ENCODE measurements around the gene ENPP1.

ENPP1 gene

GRCh38 chr6:131775886-131776285 is 31.9 kb upstream of the ENPP1 start:
- no peak for TF ChIP-seq CTCF (conservative IDR thresholded peaks at IDR 0.05)
- no peak for TF ChIP-seq ZFX (IDR thresholded peaks at IDR 0.05)
- no peak overlapping the region for H3K27ac ChIP-seq

- no peak overlapping the region for H3K27ac ChIP-seq
- no peak for TF ChIP-seq CTCF (conservative IDR thresholded peaks at IDR 0.05)
- TF ChIP-seq ZFX (IDR thresholded peaks at IDR 0.05) = no peak
Observed at GRCh38 chr6:131776985-131777384, 30.8 kb upstream of the ENPP1 start.

- no peak overlapping the region for H3K27ac ChIP-seq
- TF ChIP-seq ZFX (IDR thresholded peaks at IDR 0.05) = no peak
- TF ChIP-seq CTCF (conservative IDR thresholded peaks at IDR 0.05) = no peak
Observed at GRCh38 chr6:131778169-131778568, 29.7 kb upstream of the ENPP1 start.

- no peak overlapping the region for H3K27ac ChIP-seq
- no peak for TF ChIP-seq ZFX (IDR thresholded peaks at IDR 0.05)
Observed at GRCh38 chr6:131779304-131779703, 28.5 kb upstream of the ENPP1 start.

GRCh38 chr6:131780600-131780999 is 27.2 kb upstream of the ENPP1 start:
- H3K27ac ChIP-seq = no peak overlapping the region
- TF ChIP-seq CTCF (conservative IDR thresholded peaks at IDR 0.05) = no peak
- no peak for TF ChIP-seq ZFX (IDR thresholded peaks at IDR 0.05)

- no peak overlapping the region for H3K27ac ChIP-seq
- TF ChIP-seq ZFX (IDR thresholded peaks at IDR 0.05) (no peak), CTCF (conservative IDR thresholded peaks at IDR 0.05) (no peak)
Observed at GRCh38 chr6:131781687-131782086, 26.1 kb upstream of the ENPP1 start.

GRCh38 chr6:131782764-131783163 is 25.1 kb upstream of the ENPP1 start:
- TF ChIP-seq CTCF (conservative IDR thresholded peaks at IDR 0.05) (no peak; the same call in 1 of the 2 replicates), ZFX (IDR thresholded peaks at IDR 0.05) (no peak)

GRCh38 chr6:131784561-131784960 is 23.3 kb upstream of the ENPP1 start:
- no peak overlapping the region for H3K27ac ChIP-seq
- TF ChIP-seq ZFX (IDR thresholded peaks at IDR 0.05) = no peak
- no peak for TF ChIP-seq CTCF (conservative IDR thresholded peaks at IDR 0.05)

More at GRCh38 chr6:131782764-131783163, 25.1 kb upstream of the ENPP1 start:
- H3K27ac ChIP-seq = no peak overlapping the region
